Ishikawa (cell line): ENCODE data around the gene DHRS3.
A peak's percentile ranks its signal among the peaks of the same experiment; 100 is the strongest.

ENCODE experiments used
- CEBPB ChIP-seq: IDR thresholded peaks from 2 replicates; pipeline ENCODE4 v1.6.1; 2012
- CREB1 ChIP-seq: IDR thresholded peaks from 2 replicates; pipeline ENCODE4 v1.6.1; 2012; ENCODE audit warnings: low read depth
- EGR1 ChIP-seq: IDR thresholded peaks from 2 replicates; pipeline ENCODE4 v1.6.1; 2012
- EP300 ChIP-seq: IDR thresholded peaks from 2 replicates; pipeline ENCODE4 v1.6.1; 2012; ENCODE audit warnings: borderline replicate concordance
- FOXM1 ChIP-seq: IDR thresholded peaks from 2 replicates; pipeline ENCODE4 v1.6.1; 2012; ENCODE audit warnings: low read depth, borderline replicate concordance
- NFIC ChIP-seq: IDR thresholded peaks from 2 replicates; pipeline ENCODE4 v1.6.1; 2012
- RAD21 ChIP-seq: IDR thresholded peaks from 2 replicates; pipeline ENCODE4 v1.6.1; 2012; ENCODE audit warnings: low read depth
- TAF1 ChIP-seq: IDR thresholded peaks from 2 replicates; pipeline ENCODE4 v1.6.1; 2012; ENCODE audit warnings: low read depth, mild to moderate bottlenecking
- TCF12 ChIP-seq: IDR thresholded peaks from 2 replicates; pipeline ENCODE4 v1.6.1; 2012; ENCODE audit warnings: low read depth
- TEAD4 ChIP-seq: IDR thresholded peaks from 2 replicates; pipeline ENCODE4 v1.6.1; 2012
- YY1 ChIP-seq: IDR thresholded peaks from 2 replicates; pipeline ENCODE4 v1.6.1; 2012; ENCODE audit warnings: low read depth
- ZBTB7A ChIP-seq: IDR thresholded peaks from 2 replicates; pipeline ENCODE4 v1.6.1; 2012; ENCODE audit warnings: low read depth
- TF ChIP-seq, protein P1 (sequence below): IDR thresholded peaks from 2 replicates; pipeline ENCODE4 v1.6.1; 2012
- TF ChIP-seq, protein P2 (sequence below): IDR thresholded peaks from 2 replicates; pipeline ENCODE4 v1.6.1; 2012
- TF ChIP-seq, protein P3 (sequence below): IDR thresholded peaks from 2 replicates; pipeline ENCODE4 v1.6.1; 2012; ENCODE audit warnings: low read depth, mild to moderate bottlenecking

Gene DHRS3

DNA sequence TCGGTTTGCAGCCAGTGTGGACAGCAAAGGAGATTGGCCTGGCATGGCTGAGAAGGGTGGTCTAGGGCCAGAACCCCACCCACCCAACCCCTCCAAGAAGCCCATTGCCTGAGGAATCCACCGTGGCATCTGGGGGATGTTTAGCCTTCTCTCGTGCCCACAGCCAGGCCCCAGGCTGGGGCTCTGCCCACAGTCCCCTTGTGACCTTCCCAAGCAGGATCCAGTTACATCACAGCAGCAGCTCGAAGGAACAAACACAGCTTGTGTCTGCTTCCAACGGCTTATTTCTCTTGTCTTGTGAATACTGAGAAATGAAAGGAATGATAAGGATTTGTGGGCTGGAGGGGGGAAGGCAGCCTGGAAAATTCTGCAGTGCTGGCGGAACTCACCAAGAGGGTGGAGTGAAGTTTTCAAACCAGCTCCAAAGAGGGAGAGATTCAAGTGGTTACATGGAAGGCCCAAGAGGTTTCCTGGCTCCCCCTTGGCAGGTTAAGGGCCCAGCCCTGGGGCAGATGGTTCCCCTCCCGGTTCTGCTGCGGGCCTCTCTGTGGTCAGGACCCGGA, 61.6 kb downstream of the DHRS3 start:
- TF ChIP-seq, protein P1, sequence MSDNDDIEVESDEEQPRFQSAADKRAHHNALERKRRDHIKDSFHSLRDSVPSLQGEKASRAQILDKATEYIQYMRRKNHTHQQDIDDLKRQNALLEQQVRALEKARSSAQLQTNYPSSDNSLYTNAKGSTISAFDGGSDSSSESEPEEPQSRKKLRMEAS, result no peak
- TF ChIP-seq RAD21, result no peak; the same call in 1 of the 2 replicates
- TF ChIP-seq, protein P2, sequence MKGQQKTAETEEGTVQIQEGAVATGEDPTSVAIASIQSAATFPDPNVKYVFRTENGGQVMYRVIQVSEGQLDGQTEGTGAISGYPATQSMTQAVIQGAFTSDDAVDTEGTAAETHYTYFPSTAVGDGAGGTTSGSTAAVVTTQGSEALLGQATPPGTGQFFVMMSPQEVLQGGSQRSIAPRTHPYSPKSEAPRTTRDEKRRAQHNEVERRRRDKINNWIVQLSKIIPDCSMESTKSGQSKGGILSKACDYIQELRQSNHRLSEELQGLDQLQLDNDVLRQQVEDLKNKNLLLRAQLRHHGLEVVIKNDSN, result peak; percentile 32
- peak; percentile 62; the same call in 1 of the 2 replicates for TF ChIP-seq FOXM1
- TF ChIP-seq TEAD4, result peak; percentile 81
- TF ChIP-seq TAF1, result no peak
- TF ChIP-seq, protein P3, sequence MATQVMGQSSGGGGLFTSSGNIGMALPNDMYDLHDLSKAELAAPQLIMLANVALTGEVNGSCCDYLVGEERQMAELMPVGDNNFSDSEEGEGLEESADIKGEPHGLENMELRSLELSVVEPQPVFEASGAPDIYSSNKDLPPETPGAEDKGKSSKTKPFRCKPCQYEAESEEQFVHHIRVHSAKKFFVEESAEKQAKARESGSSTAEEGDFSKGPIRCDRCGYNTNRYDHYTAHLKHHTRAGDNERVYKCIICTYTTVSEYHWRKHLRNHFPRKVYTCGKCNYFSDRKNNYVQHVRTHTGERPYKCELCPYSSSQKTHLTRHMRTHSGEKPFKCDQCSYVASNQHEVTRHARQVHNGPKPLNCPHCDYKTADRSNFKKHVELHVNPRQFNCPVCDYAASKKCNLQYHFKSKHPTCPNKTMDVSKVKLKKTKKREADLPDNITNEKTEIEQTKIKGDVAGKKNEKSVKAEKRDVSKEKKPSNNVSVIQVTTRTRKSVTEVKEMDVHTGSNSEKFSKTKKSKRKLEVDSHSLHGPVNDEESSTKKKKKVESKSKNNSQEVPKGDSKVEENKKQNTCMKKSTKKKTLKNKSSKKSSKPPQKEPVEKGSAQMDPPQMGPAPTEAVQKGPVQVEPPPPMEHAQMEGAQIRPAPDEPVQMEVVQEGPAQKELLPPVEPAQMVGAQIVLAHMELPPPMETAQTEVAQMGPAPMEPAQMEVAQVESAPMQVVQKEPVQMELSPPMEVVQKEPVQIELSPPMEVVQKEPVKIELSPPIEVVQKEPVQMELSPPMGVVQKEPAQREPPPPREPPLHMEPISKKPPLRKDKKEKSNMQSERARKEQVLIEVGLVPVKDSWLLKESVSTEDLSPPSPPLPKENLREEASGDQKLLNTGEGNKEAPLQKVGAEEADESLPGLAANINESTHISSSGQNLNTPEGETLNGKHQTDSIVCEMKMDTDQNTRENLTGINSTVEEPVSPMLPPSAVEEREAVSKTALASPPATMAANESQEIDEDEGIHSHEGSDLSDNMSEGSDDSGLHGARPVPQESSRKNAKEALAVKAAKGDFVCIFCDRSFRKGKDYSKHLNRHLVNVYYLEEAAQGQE, result no peak
- peak; percentile 86 for TF ChIP-seq EP300
- TF ChIP-seq CEBPB, result 0 out of 2 replicates have a peak, but pooled peaks have one; percentile 16
- no peak for TF ChIP-seq ZBTB7A
- TF ChIP-seq CREB1, result no peak
- peak; percentile 86 for TF ChIP-seq TCF12
- TF ChIP-seq YY1, result no peak
- TF ChIP-seq NFIC, result peak; percentile 65
- TF ChIP-seq EGR1, result no peak

- TF ChIP-seq CREB1, result no peak
- peak; percentile 65 for TF ChIP-seq CEBPB
- no peak for TF ChIP-seq FOXM1
These were observed 62.3 kb downstream of the DHRS3 start for GRCh38 chr1:12555411-12556367.

- TF ChIP-seq EP300 (no peak), CEBPB (no peak), FOXM1 (no peak), EGR1 (no peak), ZBTB7A (no peak), RAD21 (no peak), TEAD4 (no peak), NFIC (no peak), CREB1 (no peak), TCF12 (no peak), YY1 (no peak), TAF1 (no peak)
- TF ChIP-seq, protein P3, result no peak
- TF ChIP-seq, protein P2, result no peak
- TF ChIP-seq, protein P1, result no peak
These were observed 63.3 kb downstream of the DHRS3 start for GRCh38 chr1:12554521-12555305.

- TF ChIP-seq, protein P2, result peak; percentile 94
- no peak for TF ChIP-seq EGR1
These were observed 64.0 kb downstream of the DHRS3 start for GRCh38 chr1:12553963-12554362.
